Small intestine (tissue), 7 donors: ENCODE data around the gene MSRB3. TPM values are rescaled to one million over a fixed set of nuclear protein-coding genes. Genes with fewer than 3 reads are reported as not detected.
"Not testable (repeated sequence)": the region's sequence is repeated elsewhere in the genome, so short reads cannot be mapped to it uniquely, and the experiment has no call there.

ENCODE experiments used
- DNase-seq, 2 donors: peaks; one replicate each; pipeline versions ENCODE4 v3.0.0 to v3.0.0-alpha.2; 2013
- FAIRE-seq: peaks from 2 replicates; lab custom pipeline; 2012; peaks lifted over from hg19 to GRCh38; lab: Jason Lieb, UNC
- H3K27ac ChIP-seq, 3 donors: one replicate each; pipeline ENCODE4 v1.5.1; 2013; ENCODE audit warnings: low read length in 2 of 3, mild to moderate bottlenecking in 2 of 3, control low read depth in 1 of 3, inconsistent platforms in 1 of 3, low read depth in 1 of 3, moderate library complexity in 1 of 3
- H3K27me3 ChIP-seq, 3 donors: one replicate each; pipeline ENCODE4 v1.6.1; 2013; ENCODE audit warnings: low read length in 3 of 3, inconsistent platforms in 1 of 3; ENCODE audit not compliant: control insufficient read depth in 3 of 3, insufficient read depth in 3 of 3
- H3K36me3 ChIP-seq, 3 donors: one replicate each; pipeline ENCODE4 v1.6.1; 2013; ENCODE audit warnings: low read length in 3 of 3, inconsistent platforms in 1 of 3, low read depth in 1 of 3, mild to moderate bottlenecking in 1 of 3, moderate library complexity in 1 of 3; ENCODE audit not compliant: control insufficient read depth in 3 of 3, insufficient read depth in 2 of 3
- H3K4me1 ChIP-seq, 3 donors: one replicate each; pipeline ENCODE4 v1.6.1; 2013; ENCODE audit warnings: low read length in 2 of 3, inconsistent platforms in 1 of 3, low read depth in 1 of 3, mild to moderate bottlenecking in 1 of 3, moderate library complexity in 1 of 3; ENCODE audit not compliant: control insufficient read depth in 3 of 3, insufficient read depth in 2 of 3
- H3K4me3 ChIP-seq, 3 donors: one replicate each; pipeline ENCODE4 v1.5.1; 2013; ENCODE audit warnings: low read length in 3 of 3, control low read depth in 1 of 3, inconsistent platforms in 1 of 3, low read depth in 1 of 3, mild to moderate bottlenecking in 1 of 3, moderate library complexity in 1 of 3
- H3K9me3 ChIP-seq, 2 donors: one replicate each; pipeline ENCODE4 v1.6.1; 2013; ENCODE audit warnings: low read depth in 1 of 2, low read length in 1 of 2; ENCODE audit not compliant: control insufficient read depth in 2 of 2, insufficient read depth in 1 of 2
- WGBS, 3 donors: extraction: QIAGEN DNeasy Blood & Tissue Kit; methylation state at CpG; one replicate each; pipeline ENCODE4 v1.1.7; 2013; 5-methylcytosine and 5-hydroxymethylcytosine counted together
- polyA plus RNA-seq, 4 donors: library from polyadenylated mRNA; stranded (reverse) in 3 of 4; unstranded in 1 of 4; fragments of 200-250 nt in 3 of 4; fragments of 120-200 nt in 1 of 4; gene quantifications; one replicate each; pipeline versions ENCODE4 v1.2.1 to v1.2.3, GENCODE V29; 2013
- donor health status: healthy with polysubstance abuse.
- donor health status: control.
- donor health status: control.
- donor health status: Bipolar disorder and iron deficiency.
- donor health status: healthy.

MSRB3 gene
- polyA plus RNA-seq, 4 donors: 0.89 to 12.7 (median 4.3) TPM

DNA sequence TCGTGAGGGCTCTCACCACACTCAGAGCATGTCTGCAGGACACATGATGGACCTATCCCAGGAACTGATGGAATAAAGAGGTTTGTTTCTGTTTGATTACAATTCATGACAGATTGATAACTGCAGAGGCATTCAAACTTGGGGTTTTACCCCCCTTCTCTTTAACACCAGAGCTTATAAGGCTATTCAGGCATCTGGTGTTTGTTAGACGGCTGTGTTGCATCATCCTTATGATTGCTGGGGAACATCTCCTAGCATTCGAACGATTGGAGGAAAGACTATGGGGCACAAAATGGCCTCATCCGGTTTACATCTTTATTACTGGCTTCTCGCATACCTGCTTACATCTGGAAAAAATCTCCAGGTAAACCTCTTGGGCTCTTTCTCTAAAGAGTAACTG lies 191.8 kb downstream of the MSRB3 start:
- WGBS, 3 donors: 71 to 89% (median 81%) methylated on average over 6 of the region's 6 CpGs
- Histone ChIP-seq H3K27ac (no peak overlapping the region), H3K4me3 (no peak overlapping the region), H3K4me1 (peaks cover 0 to 5% (median 0%) of the 10 kb centered on the region in 3 donors), H3K27me3 (no peaks in the 10 kb centered on the region), H3K9me3 (no peaks in the 10 kb centered on the region), H3K36me3 (no peaks in the 10 kb centered on the region)
- DNase-seq: no peak
- no peak for FAIRE-seq

DNA sequence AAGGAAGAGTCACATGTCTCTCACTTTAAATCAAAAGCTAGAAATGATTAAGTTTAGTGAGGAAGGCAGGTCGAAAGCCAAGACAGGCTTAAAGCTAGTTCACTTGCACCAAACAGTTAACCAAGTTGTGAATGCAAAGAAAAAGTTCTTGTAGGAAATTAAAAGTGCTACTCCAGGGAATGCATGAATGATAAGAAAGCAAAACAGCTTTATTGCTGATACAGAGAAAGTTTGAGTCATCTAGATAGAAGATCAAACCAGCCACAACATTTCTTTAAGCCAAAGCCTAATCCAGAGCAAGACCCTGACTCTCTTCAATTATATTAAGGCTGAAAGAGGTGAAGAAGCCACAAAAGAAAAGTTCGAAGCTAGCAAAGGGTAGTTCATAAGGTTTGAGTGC lies 193.6 kb downstream of the MSRB3 start:
- Histone ChIP-seq H3K4me3 (no peak overlapping the region), H3K9me3 (no peaks in the 10 kb centered on the region), H3K27ac (no peak overlapping the region), H3K36me3 (no peaks in the 10 kb centered on the region), H3K27me3 (no peaks in the 10 kb centered on the region), H3K4me1 (peaks cover 0 to 2% (median 0%) of the 10 kb centered on the region in 3 donors)
- 37 to 67% (median 44%) methylated on average over 2 of the region's 2 CpGs for whole genome bisulfite sequencing, 3 donors
- DNase-seq (no peak), FAIRE-seq (no peak)

DNA sequence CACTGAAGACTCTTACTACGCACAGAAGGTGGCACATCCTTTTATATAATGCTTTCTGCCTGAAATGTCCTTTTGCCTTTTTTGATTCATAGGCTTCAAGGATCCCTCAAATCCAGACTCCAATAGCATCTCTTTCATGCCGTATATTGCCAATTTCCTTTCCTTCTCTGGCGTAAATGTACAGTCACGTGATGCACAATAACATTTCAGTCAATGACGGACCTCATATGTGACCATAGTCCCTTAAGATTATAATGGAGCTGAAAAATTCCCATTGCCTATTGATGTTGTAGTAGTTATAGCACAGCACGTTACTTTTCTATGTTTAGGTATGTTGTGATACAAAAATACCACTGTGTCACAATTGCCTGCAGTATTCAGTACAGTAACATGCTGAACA lies 196.3 kb downstream of the MSRB3 start:
- H3K9me3 ChIP-seq: no peaks in the 10 kb centered on the region
- no peak overlapping the region for H3K27ac ChIP-seq
- H3K4me1 ChIP-seq: no peaks in the 10 kb centered on the region
- no peaks in the 10 kb centered on the region for H3K36me3 ChIP-seq
- DNase-seq: no peak
- no peaks in the 10 kb centered on the region for H3K27me3 ChIP-seq
- H3K4me3 ChIP-seq: no peak overlapping the region
- FAIRE-seq: no peak
- 89 to 95% (median 91%) methylated on average over 6 of the region's 6 CpGs for WGBS, 3 donors

DNA sequence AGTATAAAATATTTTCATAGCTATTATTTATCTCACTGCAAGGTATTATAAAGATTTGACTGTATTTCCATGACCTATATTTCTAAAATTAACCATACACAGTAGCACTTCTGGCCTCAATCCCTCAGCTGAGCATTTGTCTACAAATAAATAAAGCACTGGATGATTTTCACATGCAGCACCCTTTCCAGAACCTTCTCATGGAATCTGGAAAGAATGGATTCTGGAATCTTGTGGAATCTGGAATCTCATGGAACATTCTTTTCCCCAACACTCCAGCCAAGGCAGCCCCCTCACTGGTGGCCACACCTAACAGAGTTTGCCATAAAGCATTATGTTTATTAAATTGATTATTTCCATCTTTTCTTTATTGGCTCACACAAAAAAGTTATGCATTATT lies 199.2 kb downstream of the MSRB3 start:
- Histone ChIP-seq H3K36me3 (no peaks in the 10 kb centered on the region), H3K27me3 (no peaks in the 10 kb centered on the region), H3K27ac (no peak overlapping the region), H3K4me1 (no peaks in the 10 kb centered on the region), H3K4me3 (no peak overlapping the region), H3K9me3 (peaks cover 0 to 1% of the 10 kb centered on the region in 2 donors)
- FAIRE-seq: no peak
- no peak for DNase-seq

DNA sequence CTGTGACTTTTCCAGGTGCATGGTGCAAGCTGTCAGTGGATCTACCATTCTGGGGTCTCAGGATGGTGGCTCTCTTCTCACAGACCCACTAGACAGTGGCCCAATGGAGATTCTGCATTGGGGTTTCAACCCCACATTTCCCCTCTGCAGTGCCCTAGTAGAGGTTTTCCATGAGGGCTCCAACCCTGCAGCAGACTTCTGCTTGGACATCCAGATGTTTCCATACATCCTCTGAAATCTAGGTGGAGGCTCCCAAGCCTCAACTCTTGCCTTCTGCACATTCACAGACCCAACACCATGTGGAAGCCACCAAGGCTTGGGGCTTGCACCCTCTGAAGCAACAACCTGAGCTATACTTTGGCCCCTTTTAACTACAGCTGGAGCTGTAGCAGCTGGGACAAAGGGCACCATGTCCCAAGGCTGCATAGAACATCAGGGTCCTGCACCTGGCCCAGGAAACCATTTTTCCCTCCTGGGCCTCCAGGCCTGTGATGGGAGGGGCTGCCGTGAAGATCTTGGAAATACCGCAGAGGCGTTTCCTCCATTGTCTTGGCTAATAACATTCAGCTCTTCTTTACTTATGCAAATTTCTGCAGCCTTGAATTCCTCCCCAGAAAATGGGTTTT lies 205.5 kb downstream of the MSRB3 start:
- H3K27ac ChIP-seq, DNase-seq, H3K36me3 ChIP-seq, H3K27me3 ChIP-seq, H3K4me1 ChIP-seq, FAIRE-seq, H3K4me3 ChIP-seq: not testable (repeated sequence)
- peaks cover 2 to 23% of the 10 kb centered on the region in 2 donors for H3K9me3 ChIP-seq
- WGBS, 3 donors: 96 to 100% (median 97%) methylated on average over 3 of the region's 3 CpGs

DNA sequence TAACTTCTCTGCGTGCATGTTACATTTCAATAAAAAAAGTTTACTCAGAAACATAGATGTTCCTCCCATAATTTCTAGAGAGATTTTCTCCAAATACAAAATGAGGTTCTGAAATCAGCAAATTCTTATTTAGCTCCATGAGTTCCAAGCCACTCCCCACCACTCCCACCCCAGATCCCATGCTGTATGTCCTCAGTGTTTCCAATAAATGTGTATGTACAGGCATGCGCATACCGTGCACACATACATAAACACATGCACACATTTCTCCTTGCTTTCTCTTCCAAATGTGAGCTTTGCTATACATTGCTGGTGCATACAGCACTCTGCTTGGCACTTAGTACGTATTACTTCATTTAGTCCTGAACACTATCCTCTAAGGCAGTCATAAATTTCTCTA lies 209.7 kb downstream of the MSRB3 start:
- peaks cover 2 to 17% of the 10 kb centered on the region in 2 donors for H3K9me3 ChIP-seq
- no peak overlapping the region for H3K4me3 ChIP-seq
- H3K27ac ChIP-seq: no peak overlapping the region
- DNase-seq (no peak), FAIRE-seq (no peak)
- H3K27me3 ChIP-seq: no peaks in the 10 kb centered on the region
- H3K36me3 ChIP-seq: no peaks in the 10 kb centered on the region
- peaks cover 0 to 6% (median 0%) of the 10 kb centered on the region in 3 donors for H3K4me1 ChIP-seq
- WGBS, 3 donors: 86 to 88% (median 87%) methylated on average over 4 of the region's 4 CpGs

DNA sequence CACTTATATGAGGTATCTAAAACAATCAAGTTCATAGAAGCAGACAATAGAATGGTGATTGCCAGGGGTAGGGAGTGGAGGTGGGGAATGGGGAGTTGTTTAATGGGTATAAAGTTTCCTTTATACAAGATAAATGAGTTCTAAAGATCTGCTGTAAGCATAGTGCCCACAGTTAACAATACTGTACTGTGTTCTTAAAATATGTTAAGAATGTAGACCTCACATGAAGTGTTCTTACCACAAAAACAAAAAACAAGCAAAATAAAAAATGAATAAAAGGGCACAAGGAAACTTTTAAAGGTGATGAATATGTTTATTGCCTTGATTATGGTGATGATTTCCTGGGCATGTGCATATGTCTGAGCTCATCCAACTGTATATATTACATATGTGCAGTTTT lies 211.8 kb downstream of the MSRB3 start:
- Histone ChIP-seq H3K4me1 (peaks cover 0 to 25% (median 2%) of the 10 kb centered on the region in 3 donors), H3K4me3 (no peak overlapping the region), H3K27ac (no peak overlapping the region), H3K27me3 (no peaks in the 10 kb centered on the region), H3K36me3 (no peaks in the 10 kb centered on the region), H3K9me3 (no peaks in the 10 kb centered on the region)
- no peak for FAIRE-seq
- no peak for DNase-seq

DNA sequence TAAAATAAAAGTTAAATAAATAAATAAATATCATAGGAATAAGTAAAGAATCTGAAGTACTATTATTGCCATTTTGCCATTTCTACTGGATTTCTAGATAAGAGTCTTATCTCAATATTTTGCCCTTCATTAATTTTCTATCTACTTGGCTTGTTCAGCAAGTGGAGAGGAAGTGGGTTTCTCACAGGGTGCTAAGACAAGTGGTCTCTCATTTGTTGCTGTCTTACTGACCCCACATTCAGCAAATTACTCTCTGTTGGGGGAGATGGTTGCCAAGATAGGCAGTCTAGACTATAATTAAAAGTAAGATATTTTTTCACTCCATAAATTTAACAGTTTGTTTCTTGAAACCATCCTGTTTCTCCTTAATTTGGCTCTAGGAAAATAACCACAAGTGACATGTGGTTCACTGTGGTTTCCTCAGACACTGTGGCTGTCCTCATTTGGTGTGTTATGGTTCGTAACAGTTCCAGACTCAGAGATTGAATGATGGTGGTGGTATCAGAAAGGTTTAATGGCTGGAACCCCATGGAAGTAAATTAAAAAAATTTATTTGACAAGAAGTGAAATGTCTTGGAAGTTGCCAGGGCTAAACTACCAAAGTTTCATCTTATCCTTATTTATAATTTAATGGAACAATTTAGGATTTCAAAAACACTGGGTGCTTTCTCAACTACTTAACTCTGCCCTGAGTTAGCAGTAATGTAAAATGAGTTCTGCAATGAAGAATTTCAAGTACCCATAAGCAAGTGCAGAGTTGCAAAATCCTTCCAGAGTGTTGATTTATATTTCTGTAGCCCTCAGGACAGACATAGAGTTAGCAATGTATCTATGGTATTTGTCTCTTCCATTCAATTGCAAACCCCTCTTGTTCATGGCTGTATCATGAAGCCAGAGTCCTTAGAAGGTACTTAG lies 214.8 kb downstream of the MSRB3 start:
- H3K27me3 ChIP-seq: no peaks in the 10 kb centered on the region
- H3K9me3 ChIP-seq: no peaks in the 10 kb centered on the region
- FAIRE-seq: no peak
- WGBS, 3 donors: 62 to 94% (median 64%) methylated on average over 1 of the region's 1 CpG
- H3K4me3 ChIP-seq: no peak overlapping the region
- peak overlapping the region in 1 of 3 donors; percentile 49 for H3K27ac ChIP-seq
- no peak for DNase-seq
- peaks cover 0 to 26% (median 2%) of the 10 kb centered on the region in 3 donors for H3K4me1 ChIP-seq
- H3K36me3 ChIP-seq: no peaks in the 10 kb centered on the region
